ENCODE measurements around the gene VCAM1.

VCAM1 gene

DNA sequence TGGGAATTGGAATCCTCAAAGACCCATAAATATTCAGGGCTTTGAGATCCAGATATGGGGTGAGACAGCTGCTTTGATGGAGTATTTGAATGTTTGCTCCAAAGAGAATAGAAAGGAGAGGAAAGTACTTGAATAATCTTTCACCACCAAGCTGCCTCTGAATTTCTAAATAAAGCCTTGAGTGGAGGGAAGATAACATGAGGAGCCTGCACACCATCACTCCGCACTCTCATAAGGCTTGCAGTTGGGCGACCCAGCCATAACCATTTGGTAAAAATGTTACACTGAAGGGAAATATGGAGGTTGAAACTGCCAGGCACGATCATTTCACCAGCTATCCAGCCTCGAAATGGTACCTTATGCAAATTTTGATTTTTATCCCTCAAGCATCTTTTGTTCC, 38.4 kb downstream of the VCAM1 start:
- H3K4me3 ChIP-seq (ENCODE audit: low read depth, low read length) = no peak overlapping the region
- H3K27ac ChIP-seq = no peak overlapping the region
- no peak for DNase-seq
- no peaks in the 10 kb centered on the region for H3K9me3 ChIP-seq (ENCODE audit: severe bottlenecking)
- no peaks in the 10 kb centered on the region for H3K36me3 ChIP-seq
- no peaks in the 10 kb centered on the region for H3K27me3 ChIP-seq (ENCODE audit: insufficient read depth, low read depth, severe bottlenecking)
- TF ChIP-seq, protein P1, sequence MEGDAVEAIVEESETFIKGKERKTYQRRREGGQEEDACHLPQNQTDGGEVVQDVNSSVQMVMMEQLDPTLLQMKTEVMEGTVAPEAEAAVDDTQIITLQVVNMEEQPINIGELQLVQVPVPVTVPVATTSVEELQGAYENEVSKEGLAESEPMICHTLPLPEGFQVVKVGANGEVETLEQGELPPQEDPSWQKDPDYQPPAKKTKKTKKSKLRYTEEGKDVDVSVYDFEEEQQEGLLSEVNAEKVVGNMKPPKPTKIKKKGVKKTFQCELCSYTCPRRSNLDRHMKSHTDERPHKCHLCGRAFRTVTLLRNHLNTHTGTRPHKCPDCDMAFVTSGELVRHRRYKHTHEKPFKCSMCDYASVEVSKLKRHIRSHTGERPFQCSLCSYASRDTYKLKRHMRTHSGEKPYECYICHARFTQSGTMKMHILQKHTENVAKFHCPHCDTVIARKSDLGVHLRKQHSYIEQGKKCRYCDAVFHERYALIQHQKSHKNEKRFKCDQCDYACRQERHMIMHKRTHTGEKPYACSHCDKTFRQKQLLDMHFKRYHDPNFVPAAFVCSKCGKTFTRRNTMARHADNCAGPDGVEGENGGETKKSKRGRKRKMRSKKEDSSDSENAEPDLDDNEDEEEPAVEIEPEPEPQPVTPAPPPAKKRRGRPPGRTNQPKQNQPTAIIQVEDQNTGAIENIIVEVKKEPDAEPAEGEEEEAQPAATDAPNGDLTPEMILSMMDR (IDR thresholded peaks at IDR 0.05; ENCODE audit: low read depth, low read length) = no peak

DNA sequence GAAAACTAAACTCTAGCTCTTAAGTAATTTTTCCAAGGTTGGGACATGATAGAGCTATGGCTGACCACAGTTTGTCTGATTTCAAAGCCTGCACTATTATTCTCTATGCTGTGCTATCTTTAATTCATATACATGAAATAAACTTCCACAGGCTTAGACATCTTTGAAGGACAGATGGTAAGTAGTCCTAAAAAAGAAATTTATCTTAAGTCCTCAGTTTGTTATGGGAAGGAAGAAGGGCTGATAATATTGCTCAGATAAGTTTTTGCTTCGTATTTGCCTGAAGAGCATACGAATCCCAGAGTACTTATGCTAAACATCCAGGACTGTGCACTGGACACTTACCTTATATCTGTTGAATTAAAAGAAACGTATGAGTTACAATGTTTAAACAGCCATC, 39.6 kb downstream of the VCAM1 start:
- TF ChIP-seq, protein P1 (IDR thresholded peaks at IDR 0.05; ENCODE audit: low read depth, low read length) = no peak
- Histone ChIP-seq H3K36me3 (no peaks in the 10 kb centered on the region), H3K9me3 (ENCODE audit: severe bottlenecking) (no peaks in the 10 kb centered on the region), H3K4me3 (ENCODE audit: low read depth, low read length) (no peak overlapping the region), H3K27ac (no peak overlapping the region), H3K27me3 (ENCODE audit: insufficient read depth, low read depth, severe bottlenecking) (no peaks in the 10 kb centered on the region)
- no peak for DNase-seq

DNA sequence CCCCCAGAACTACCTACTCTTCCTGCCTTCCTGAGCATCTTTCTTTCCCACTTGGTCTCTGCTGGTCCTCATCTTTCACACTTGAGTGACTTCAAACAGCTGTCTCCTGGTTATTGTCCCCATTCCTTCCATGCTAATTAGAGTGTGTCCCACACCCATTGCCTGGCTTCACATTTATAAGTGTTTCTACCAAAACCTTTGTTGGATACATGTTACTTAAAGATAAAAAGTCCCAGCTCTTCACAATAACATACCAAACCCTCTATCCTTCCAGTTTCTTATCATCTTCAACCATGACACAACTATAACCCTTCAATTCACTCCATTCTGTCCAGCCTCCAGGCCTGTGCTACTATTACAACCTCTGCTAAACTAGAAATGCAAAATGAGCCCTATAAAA, 41.0 kb downstream of the VCAM1 start:
- DNase-seq = no peak
- Histone ChIP-seq H3K27me3 (ENCODE audit: insufficient read depth, low read depth, severe bottlenecking) (no peaks in the 10 kb centered on the region), H3K27ac (no peak overlapping the region), H3K36me3 (no peaks in the 10 kb centered on the region), H3K4me3 (ENCODE audit: low read depth, low read length) (no peak overlapping the region), H3K9me3 (ENCODE audit: severe bottlenecking) (no peaks in the 10 kb centered on the region)
- TF ChIP-seq, protein P1 (IDR thresholded peaks at IDR 0.05; ENCODE audit: low read depth, low read length) = no peak

DNA sequence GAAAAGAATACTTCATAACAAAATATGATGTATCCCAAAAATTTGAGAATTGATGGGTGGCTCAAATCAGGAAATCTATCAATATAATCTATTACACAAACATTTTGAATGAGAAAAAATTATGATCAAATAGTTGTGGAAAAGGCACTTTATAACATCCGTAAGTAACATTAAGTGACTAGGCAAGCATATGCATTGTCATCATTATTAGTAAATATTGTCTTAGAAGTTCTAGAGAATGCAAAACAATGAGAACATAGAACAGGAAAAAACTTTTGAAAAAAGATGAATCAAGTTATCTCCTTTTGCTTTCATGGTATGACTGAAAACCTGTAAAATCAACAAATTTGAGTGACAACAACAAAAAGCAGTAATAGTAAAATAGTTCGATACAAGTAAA, 42.9 kb downstream of the VCAM1 start:
- Histone ChIP-seq H3K4me3 (ENCODE audit: low read depth, low read length) (no peak overlapping the region), H3K36me3 (no peaks in the 10 kb centered on the region), H3K27ac (no peak overlapping the region), H3K27me3 (ENCODE audit: insufficient read depth, low read depth, severe bottlenecking) (no peaks in the 10 kb centered on the region), H3K9me3 (ENCODE audit: severe bottlenecking) (no peaks in the 10 kb centered on the region)
- no peak for DNase-seq
- TF ChIP-seq, protein P1 (IDR thresholded peaks at IDR 0.05; ENCODE audit: low read depth, low read length) = no peak

DNA sequence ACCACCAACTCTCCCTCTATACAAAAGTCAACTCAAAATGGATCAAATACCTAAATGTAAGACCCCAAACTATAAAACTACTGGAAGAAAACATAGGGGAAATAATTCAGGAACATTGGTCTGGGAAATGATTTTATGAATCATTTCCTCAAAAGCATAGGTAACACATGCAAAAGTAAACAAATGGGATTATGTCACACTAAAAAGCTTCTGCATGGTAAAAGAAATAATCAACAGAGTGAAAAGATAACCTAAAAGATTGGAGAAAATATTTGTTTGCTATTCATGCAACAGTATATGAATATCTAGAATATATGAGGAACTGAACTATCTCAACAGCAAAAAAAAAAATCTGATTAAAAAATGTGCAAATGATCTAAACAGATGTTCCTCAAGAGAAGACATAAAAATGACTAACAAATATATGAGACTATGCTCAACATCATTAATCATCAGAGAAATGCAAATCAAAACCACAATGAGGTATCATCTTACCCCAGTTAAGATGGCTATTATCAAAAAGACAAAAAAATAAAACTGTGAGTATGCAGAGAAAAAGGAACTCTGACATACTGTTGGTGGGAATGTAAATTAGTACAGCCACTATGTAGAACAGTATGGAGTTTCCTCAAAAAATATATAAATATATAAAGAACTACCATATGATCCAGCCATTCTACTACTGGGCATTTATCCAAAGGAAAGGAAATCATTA, 47.8 kb downstream of the VCAM1 start:
- TF ChIP-seq, protein P1 (IDR thresholded peaks at IDR 0.05; ENCODE audit: low read depth, low read length) = no peak
- Histone ChIP-seq H3K4me3 (ENCODE audit: low read depth, low read length) (no peak overlapping the region), H3K27me3 (ENCODE audit: insufficient read depth, low read depth, severe bottlenecking) (no peaks in the 10 kb centered on the region), H3K9me3 (ENCODE audit: severe bottlenecking) (no peaks in the 10 kb centered on the region), H3K27ac (no peak overlapping the region), H3K36me3 (no peaks in the 10 kb centered on the region)
- no peak for DNase-seq

DNA sequence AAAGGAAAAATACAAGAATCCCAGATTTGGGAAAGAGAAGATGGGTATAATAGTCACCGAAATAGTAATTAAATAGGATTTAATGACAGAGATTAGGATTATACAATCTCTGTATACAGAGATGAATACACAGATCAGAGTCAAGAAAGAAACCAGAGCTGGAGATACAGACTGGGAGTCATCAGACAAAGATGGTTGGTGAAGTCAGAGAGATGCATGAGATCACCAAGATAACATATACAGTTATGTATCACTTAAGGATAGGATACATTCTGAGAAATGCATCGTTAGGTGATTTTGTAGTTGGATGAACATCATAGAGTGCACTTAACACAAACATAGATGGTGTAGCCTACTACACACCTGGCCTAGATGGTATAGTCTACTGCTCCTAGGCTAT, 49.8 kb downstream of the VCAM1 start:
- Histone ChIP-seq H3K27ac (no peak overlapping the region), H3K9me3 (ENCODE audit: severe bottlenecking) (no peaks in the 10 kb centered on the region)

More for the DNA sequence above, 49.8 kb downstream of the VCAM1 start:
- Histone ChIP-seq H3K27me3 (ENCODE audit: insufficient read depth, low read depth, severe bottlenecking) (no peaks in the 10 kb centered on the region), H3K4me3 (ENCODE audit: low read depth, low read length) (no peak overlapping the region), H3K36me3 (no peaks in the 10 kb centered on the region)
- no peak for DNase-seq
- TF ChIP-seq, protein P1 (IDR thresholded peaks at IDR 0.05; ENCODE audit: low read depth, low read length) = no peak
